HCT116 (cell line): Measurements from ENCODE around the gene IL19. TPM values are rescaled to one million over a fixed set of nuclear protein-coding genes. Genes with fewer than 3 reads are reported as not detected.

ENCODE experiments used
- ATAC-seq: fragments of 200-7000 bp; cut with Tn5 transposase; 2 replicates; pipeline ENCODE4 v1.9.1; 2020; ENCODE audit warnings: mild to moderate bottlenecking, moderate library complexity
- BruUV-seq: library from RNA; stranded (reverse); fragments of 400-500 nt; replicated peaks from 2 replicates; lab custom pipeline; 2021; lab: Mats Ljungman, UMichigan
- CTCF ChIA-PET: fragments of 300-600 bp; sonication (Branson Sonifier 250); formaldehyde crosslinking; loops from one replicate; lab custom pipeline; 2021; ENCODE audit warnings: antibody characterized with exemption; lab: Charles Lee
- POLR2A ChIA-PET: fragments of 300-600, 350-600 bp; sonication (Branson Sonifier 250); formaldehyde crosslinking; loops from one replicate; lab custom pipeline; 2021; ENCODE audit warnings: antibody characterized with exemption; lab: Charles Lee
- RAD21 ChIA-PET, 2 experiments: fragments of 300-600 bp; sonication (Branson Sonifier 250); formaldehyde crosslinking; loops; one replicate each; lab custom pipeline; 2023; ENCODE audit warnings: low total read pairs in 2 of 2; ENCODE audit not compliant: uncharacterized antibody in 2 of 2, unreplicated experiment in 2 of 2, low non-redundant PET in 1 of 2; lab: Charles Lee
- DNase-seq: peaks from one replicate; pipeline ENCODE4 v3.0.0-alpha.2; 2010; ENCODE audit warnings: low read depth, low spot score
- H2AFZ ChIP-seq: fragments of 200-600 bp; shearing (Covaris generic), sonication (generic); 2 replicates; pipeline ENCODE4 v1.6.1; 2017; ENCODE audit warnings: low read depth, mixed run types, mixed read lengths, antibody characterized with exemption, low read length; ENCODE audit not compliant: poor library complexity, severe bottlenecking
- H3K27ac ChIP-seq: 2 replicates; pipeline ENCODE4 v1.5.1; 2012; ENCODE audit warnings: low read depth, low read length
- H3K27me3 ChIP-seq: fragments of 200-600 bp; sonication (generic); 2 replicates; pipeline ENCODE4 v1.6.1; 2016; ENCODE audit warnings: mixed run types, low read length, mixed read lengths; ENCODE audit not compliant: insufficient read depth
- H3K36me3 ChIP-seq, 2 experiments: fragments of 200-500 bp in 1 of 2; fragments of 200-600 bp in 1 of 2; sonication (Bioruptor generic) in 1 of 2; sonication (generic) in 1 of 2; 2 replicates each; pipeline versions ENCODE4 v1.5.1 to v1.6.1; 2014 to 2016; ENCODE audit warnings: low read length in 2 of 2, inconsistent platforms in 1 of 2, mixed read lengths in 1 of 2, mixed run types in 1 of 2; ENCODE audit not compliant: insufficient read depth in 2 of 2, control insufficient read depth in 1 of 2
- H3K4me1 ChIP-seq, 2 experiments: fragments of 200-600 bp in 1 of 2; sonication (generic) in 1 of 2; 2 replicates each; pipeline versions ENCODE4 v1.5.1 to v1.6.1; 2012 to 2017; ENCODE audit warnings: low read length in 2 of 2, inconsistent platforms in 1 of 2, mild to moderate bottlenecking in 1 of 2, mixed read lengths in 1 of 2, mixed run types in 1 of 2, moderate library complexity in 1 of 2; ENCODE audit not compliant: insufficient read depth in 2 of 2, control insufficient read depth in 1 of 2
- H3K4me2 ChIP-seq: fragments of 200-600 bp; sonication (generic); 2 replicates; pipeline ENCODE4 v1.6.1; 2017; ENCODE audit warnings: mixed run types, low read length, mixed read lengths
- H3K4me3 ChIP-seq, 2 experiments: fragments of 200-600 bp in 1 of 2; sonication (generic) in 1 of 2; replicated peaks in 1 of 2; 2 replicates each; pipeline ENCODE4 v1.5.1; 2011 to 2016; ENCODE audit warnings: low read length in 2 of 2, control low read depth in 1 of 2, low read depth in 1 of 2, mild to moderate bottlenecking in 1 of 2, mixed read lengths in 1 of 2, mixed run types in 1 of 2
- H3K79me2 ChIP-seq: fragments of 200-600 bp; sonication (generic); 2 replicates; pipeline ENCODE4 v1.6.1; 2017; ENCODE audit warnings: mild to moderate bottlenecking, mixed run types, low read length, moderate library complexity, mixed read lengths; ENCODE audit not compliant: insufficient read depth
- H3K9ac ChIP-seq: fragments of 200-600 bp; sonication (generic); 2 replicates; pipeline ENCODE4 v1.6.1; 2016; ENCODE audit warnings: low read length, mixed read lengths
- H3K9me2 ChIP-seq: fragments of 200-600 bp; sonication (generic), shearing (Covaris generic); 2 replicates; pipeline ENCODE4 v1.6.1; 2017; ENCODE audit warnings: mixed run types, mild to moderate bottlenecking, moderate library complexity; ENCODE audit not compliant: insufficient read depth
- H3K9me3 ChIP-seq, 2 experiments: fragments of 200-500 bp in 1 of 2; fragments of 200-600 bp in 1 of 2; sonication (Bioruptor generic) in 1 of 2; sonication (generic) in 1 of 2; 2 replicates each; pipeline ENCODE4 v1.6.1; 2014 to 2017; ENCODE audit warnings: low read length in 2 of 2, mixed read lengths in 2 of 2, inconsistent platforms in 1 of 2, low read depth in 1 of 2, mild to moderate bottlenecking in 1 of 2, mixed run types in 1 of 2, moderate library complexity in 1 of 2; ENCODE audit not compliant: control insufficient read depth in 1 of 2, insufficient read depth in 1 of 2
- H4K20me1 ChIP-seq: fragments of 200-600 bp; sonication (generic), shearing (Covaris generic); 2 replicates; pipeline ENCODE4 v1.6.1; 2017; ENCODE audit warnings: mixed run types, mild to moderate bottlenecking, moderate library complexity; ENCODE audit not compliant: insufficient read depth
- CBX3 ChIP-seq: IDR thresholded peaks from 2 replicates; pipeline ENCODE4 v1.6.1; 2012; ENCODE audit warnings: low read depth
- CEBPB ChIP-seq: IDR thresholded peaks from 2 replicates; pipeline ENCODE4 v1.6.1; 2012; ENCODE audit warnings: low read depth
- ELF1 ChIP-seq: IDR thresholded peaks from 2 replicates; pipeline ENCODE4 v1.6.1; 2012; ENCODE audit warnings: low read depth, borderline replicate concordance
- EZH2 ChIP-seq: fragments of 200-600 bp; sonication (generic); IDR thresholded peaks from 2 replicates; pipeline ENCODE4 v1.6.1; 2017; ENCODE audit warnings: antibody characterized with exemption, mixed run types
- EZH2phosphoT487 ChIP-seq: fragments of 200-600 bp; IDR thresholded peaks from 2 replicates; pipeline ENCODE4 v1.6.1; 2018; ENCODE audit warnings: antibody characterized with exemption, borderline replicate concordance
- JUND ChIP-seq: IDR thresholded peaks from 2 replicates; pipeline ENCODE4 v1.6.1; 2012
- POLR2A ChIP-seq: IDR thresholded peaks from 2 replicates; pipeline ENCODE4 v1.7.0; 2011; ENCODE audit warnings: borderline replicate concordance; ENCODE audit not compliant: insufficient read depth, insufficient read length; ENCODE audit errors: extremely low read depth
- POLR2AphosphoS5 ChIP-seq: IDR thresholded peaks from 2 replicates; pipeline ENCODE4 v1.6.1; 2011; ENCODE audit warnings: mild to moderate bottlenecking, low read depth, low read length, moderate library complexity
- SIN3A ChIP-seq: IDR thresholded peaks from 2 replicates; pipeline ENCODE4 v1.6.1; 2012; ENCODE audit warnings: low read depth
- SRF ChIP-seq: IDR thresholded peaks from 2 replicates; pipeline ENCODE4 v1.6.1; 2012; ENCODE audit warnings: low read depth
- YY1 ChIP-seq: IDR thresholded peaks from 2 replicates; pipeline ENCODE4 v1.6.1; 2011; ENCODE audit warnings: low read length, low read depth, moderate library complexity, mild to moderate bottlenecking; ENCODE audit not compliant: insufficient replicate concordance; ENCODE audit errors: extremely low read depth
- ZBTB33 ChIP-seq: IDR thresholded peaks from 2 replicates; pipeline ENCODE4 v1.6.1; 2011; ENCODE audit warnings: mild to moderate bottlenecking, low read length, moderate library complexity; ENCODE audit not compliant: insufficient replicate concordance; ENCODE audit errors: extremely low read depth
- ZFX ChIP-seq: fragments of 450-650 bp; IDR thresholded peaks from 2 replicates; pipeline ENCODE4 v1.6.1; 2017
- ZNF274 ChIP-seq: fragments of 200-500 bp; sonication (Bioruptor generic); IDR thresholded peaks from 2 replicates; pipeline ENCODE4 v1.6.1; 2014; ENCODE audit warnings: mild to moderate bottlenecking, low read depth, low read length, inconsistent platforms
- intact Hi-C: fragments of 100-400 bp; cut with micrococcal nuclease; formaldehyde crosslinking; loops from 2 replicates; pipeline ENCODE4 v1.10.0; 2022
- total RNA-seq: library from RNA; stranded (reverse); gene quantifications from one replicate; pipeline ENCODE4 v1.2.1, GENCODE V29; 2021; ENCODE audit not compliant: unreplicated experiment
- TF ChIP-seq, protein P1 (sequence below): IDR thresholded peaks from 2 replicates; pipeline ENCODE4 v1.6.1; 2012
- TF ChIP-seq, protein P2 (sequence below), 3 experiments: fragments of 200-600 bp in 1 of 3; sonication (generic) in 1 of 3; IDR thresholded peaks in 2 of 3; conservative IDR thresholded peaks in 1 of 3; 2 replicates each; pipeline ENCODE4 v1.5.1; 2012 to 2017; ENCODE audit warnings: low read depth in 2 of 3, low read length in 2 of 3, antibody characterized with exemption in 1 of 3, borderline replicate concordance in 1 of 3, control low read depth in 1 of 3, mild to moderate bottlenecking in 1 of 3, mixed read lengths in 1 of 3, mixed run types in 1 of 3, moderate library complexity in 1 of 3; ENCODE audit not compliant: insufficient read depth in 1 of 3

Gene IL19
- total RNA-seq, 1 experiment from 2014 or later = not detected

GRCh38 chr1:206854401-206855129 is 84.0 kb downstream of the IL19 start:
- CTCF ChIA-PET = no interaction called here
- H2AFZ ChIP-seq = no peak overlapping the region
- ATAC-seq (no peak), DNase-seq (no peak)
- no peaks in the 10 kb centered on the region for H4K20me1 ChIP-seq
- TF ChIP-seq, protein P1, sequence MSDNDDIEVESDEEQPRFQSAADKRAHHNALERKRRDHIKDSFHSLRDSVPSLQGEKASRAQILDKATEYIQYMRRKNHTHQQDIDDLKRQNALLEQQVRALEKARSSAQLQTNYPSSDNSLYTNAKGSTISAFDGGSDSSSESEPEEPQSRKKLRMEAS = no peak
- H3K79me2 ChIP-seq = no peaks in the 10 kb centered on the region
- POLR2A ChIA-PET = no interaction called here
- H3K9me3 ChIP-seq = peaks cover 0 to 5% of the 10 kb centered on the region in 2 experiments; a peak in 1 of 4 replicates
- intact Hi-C loops = no loop called here
- no peak overlapping the region for H3K4me3 ChIP-seq
- no peaks in the 10 kb centered on the region for H3K27me3 ChIP-seq
- BruUV-seq = no TSS peak
- no peaks in the 10 kb centered on the region for H3K36me3 ChIP-seq
- H3K27ac ChIP-seq = no peak overlapping the region
- H3K4me2 ChIP-seq = no peak overlapping the region
- no peaks in the 10 kb centered on the region for H3K4me1 ChIP-seq
- H3K9ac ChIP-seq = no peak overlapping the region
- H3K9me2 ChIP-seq = no peaks in the 10 kb centered on the region
- RAD21 ChIA-PET = no interaction called here

DNA sequence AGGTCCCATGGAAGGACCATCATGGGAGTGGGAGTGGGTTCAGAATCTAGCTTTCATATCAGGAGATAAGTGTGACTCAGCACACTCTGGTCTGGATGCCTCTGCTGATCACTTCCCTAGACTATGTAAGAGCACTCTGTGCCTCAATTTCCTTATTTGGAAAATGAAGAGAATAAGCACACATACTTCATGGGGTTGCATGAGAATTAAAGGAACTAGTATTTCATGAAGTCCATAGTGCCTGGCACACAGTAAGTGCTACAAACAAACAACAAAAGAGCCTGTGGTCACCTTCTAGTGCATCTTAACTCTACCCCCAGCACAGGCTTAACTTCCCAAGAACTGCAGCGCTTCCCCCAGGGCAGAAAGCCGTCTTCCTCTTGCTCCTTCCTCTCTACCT is 85.3 kb downstream of the IL19 start:
- POLR2A ChIA-PET = no interaction called here
- TF ChIP-seq, protein P2, sequence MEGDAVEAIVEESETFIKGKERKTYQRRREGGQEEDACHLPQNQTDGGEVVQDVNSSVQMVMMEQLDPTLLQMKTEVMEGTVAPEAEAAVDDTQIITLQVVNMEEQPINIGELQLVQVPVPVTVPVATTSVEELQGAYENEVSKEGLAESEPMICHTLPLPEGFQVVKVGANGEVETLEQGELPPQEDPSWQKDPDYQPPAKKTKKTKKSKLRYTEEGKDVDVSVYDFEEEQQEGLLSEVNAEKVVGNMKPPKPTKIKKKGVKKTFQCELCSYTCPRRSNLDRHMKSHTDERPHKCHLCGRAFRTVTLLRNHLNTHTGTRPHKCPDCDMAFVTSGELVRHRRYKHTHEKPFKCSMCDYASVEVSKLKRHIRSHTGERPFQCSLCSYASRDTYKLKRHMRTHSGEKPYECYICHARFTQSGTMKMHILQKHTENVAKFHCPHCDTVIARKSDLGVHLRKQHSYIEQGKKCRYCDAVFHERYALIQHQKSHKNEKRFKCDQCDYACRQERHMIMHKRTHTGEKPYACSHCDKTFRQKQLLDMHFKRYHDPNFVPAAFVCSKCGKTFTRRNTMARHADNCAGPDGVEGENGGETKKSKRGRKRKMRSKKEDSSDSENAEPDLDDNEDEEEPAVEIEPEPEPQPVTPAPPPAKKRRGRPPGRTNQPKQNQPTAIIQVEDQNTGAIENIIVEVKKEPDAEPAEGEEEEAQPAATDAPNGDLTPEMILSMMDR (IDR thresholded peaks at IDR 0.05 in 2 of 3, conservative IDR thresholded peaks at IDR 0.05 in 1 of 3; ENCODE audit: borderline replicate concordance in 1 of 3, insufficient read depth in 1 of 3, low read depth in 2 of 3, low read length in 2 of 3) = no peak
- TF ChIP-seq JUND = no peak
- TF ChIP-seq SIN3A = no peak
- no peak for TF ChIP-seq CBX3
- TF ChIP-seq ELF1 = no peak
- no peak for TF ChIP-seq EZH2
- TF ChIP-seq YY1 = no peak
- no peak for TF ChIP-seq POLR2AphosphoS5
- no peak for TF ChIP-seq POLR2A
- TF ChIP-seq CEBPB = no peak
- TF ChIP-seq, protein P1 = no peak
- no peak for TF ChIP-seq ZNF274
- TF ChIP-seq SRF = no peak
- TF ChIP-seq ZFX = no peak
- no peak for TF ChIP-seq ZBTB33
- no peak for TF ChIP-seq EZH2phosphoT487
- H3K27me3 ChIP-seq = no peaks in the 10 kb centered on the region
- no peak overlapping the region for H3K27ac ChIP-seq
- H3K9me3 ChIP-seq = peaks cover 0 to 5% of the 10 kb centered on the region in 2 experiments; a peak in 1 of 4 replicates
- intact Hi-C loops = loop anchor here (2.0 kb wide), 1 partner anchor 57 kb away; no protein-coding TSS in a partner anchor
- ATAC-seq (no peak), DNase-seq (no peak)
- no peak overlapping the region for H2AFZ ChIP-seq
- no peaks in the 10 kb centered on the region for H3K79me2 ChIP-seq
- H4K20me1 ChIP-seq = no peaks in the 10 kb centered on the region
- no TSS peak for BruUV-seq
- H3K4me1 ChIP-seq = no peaks in the 10 kb centered on the region
- RAD21 ChIA-PET = no interaction called here
- H3K9me2 ChIP-seq = no peaks in the 10 kb centered on the region
- H3K36me3 ChIP-seq = no peaks in the 10 kb centered on the region
- H3K9ac ChIP-seq = no peak overlapping the region
- H3K4me3 ChIP-seq = no peak overlapping the region
- H3K4me2 ChIP-seq = no peak overlapping the region
- CTCF ChIA-PET = interaction anchor here (0.9 kb wide), 1 partner anchor 56 kb away, joined by 4 read pairs; no protein-coding TSS in a partner anchor
